Lower leg skin (tissue), 4 donors: ENCODE results near the gene DUOXA2. TPM values are rescaled to one million over a fixed set of nuclear protein-coding genes. Genes with fewer than 3 reads are reported as not detected.
"Not testable (repeated sequence)": the region's sequence is repeated elsewhere in the genome, so short reads cannot be mapped to it uniquely, and the experiment has no call there.

Experiments used
- DNase-seq, 2 donors: peaks; one replicate each; pipeline ENCODE4 v3.0.0-alpha.2; 2019; ENCODE audit warnings: low spot score in 2 of 2
- H3K4me3 ChIP-seq: fragments of 200-600 bp; sonication (generic); 2 replicates; pipeline ENCODE4 v1.5.1; 2017; ENCODE audit warnings: mild to moderate bottlenecking, low read depth; ENCODE audit not compliant: poor library complexity, severe bottlenecking
- POLR2A ChIP-seq, 2 donors: fragments of 450-650 bp; IDR thresholded peaks; one replicate each; pipeline ENCODE4 v1.6.1; 2016 to 2017; ENCODE audit warnings: antibody characterized with exemption in 2 of 2, mild to moderate bottlenecking in 1 of 2, moderate library complexity in 1 of 2
- WGBS, 2 donors: methylation state at CpG; one replicate each; pipeline ENCODE4 v1.1.5; 2018; 5-methylcytosine and 5-hydroxymethylcytosine counted together
- intact Hi-C: fragments of 100-400 bp; cut with DNase I; formaldehyde crosslinking; loops from one replicate; pipeline ENCODE4 v1.15.0; 2023; ENCODE audit warnings: low total_unique reads
- total RNA-seq, 4 donors: library from RNA; depleted of rRNA; stranded (reverse); fragments of >200 nt; gene quantifications; one replicate each; pipeline ENCODE4 v1.1.0, GENCODE V29; 2016
- TF ChIP-seq, protein P1 (sequence below), 3 donors: fragments of 450-650 bp; IDR thresholded peaks; one replicate each; pipeline ENCODE4 v1.5.1; 2016; ENCODE audit warnings: antibody characterized with exemption in 3 of 3, mild to moderate bottlenecking in 3 of 3, moderate library complexity in 2 of 3

DUOXA2 gene
- total RNA-seq, result not detected

DNA sequence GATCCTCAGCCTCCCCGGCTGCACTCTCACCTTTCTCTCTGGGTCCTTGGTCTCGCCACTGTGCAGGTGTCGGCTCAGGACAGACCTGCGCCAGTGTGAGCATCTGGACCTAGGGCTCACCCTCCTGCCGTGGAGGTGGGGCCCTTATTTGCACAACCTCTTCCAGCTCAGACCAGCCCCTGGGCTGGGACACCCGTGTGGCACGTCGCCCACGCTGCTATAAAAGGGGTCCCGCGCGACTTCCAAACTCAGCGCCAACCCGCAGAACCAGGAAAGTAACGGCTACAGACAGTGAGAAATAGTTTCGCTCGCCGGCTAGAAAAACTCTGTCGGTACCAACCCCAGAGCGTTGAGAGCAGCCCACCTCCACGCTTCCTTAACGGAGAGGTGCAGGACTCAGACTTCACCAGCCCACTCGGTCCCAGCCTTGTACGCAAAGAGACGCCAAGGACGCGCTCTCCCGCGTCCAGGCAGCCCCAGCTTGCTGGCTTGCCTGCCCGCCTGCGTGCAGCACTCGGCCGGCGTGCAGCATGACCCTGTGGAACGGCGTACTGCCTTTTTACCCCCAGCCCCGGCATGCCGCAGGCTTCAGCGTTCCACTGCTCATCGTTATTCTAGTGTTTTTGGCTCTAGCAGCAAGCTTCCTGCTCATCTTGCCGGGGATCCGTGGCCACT lies at the start of gene DUOXA2, which contains the start of gene DUOX2:
DUOXA2 (plus strand) TSS at position 251 of the 675 bp plus-strand sequence; CDS start at position 531, 280 bp downstream.
DUOX2 (minus strand) TSS at position 97 of the 675 bp plus-strand sequence. CDS start 761 bp downstream, outside the sequence.
- TF ChIP-seq, protein P1, sequence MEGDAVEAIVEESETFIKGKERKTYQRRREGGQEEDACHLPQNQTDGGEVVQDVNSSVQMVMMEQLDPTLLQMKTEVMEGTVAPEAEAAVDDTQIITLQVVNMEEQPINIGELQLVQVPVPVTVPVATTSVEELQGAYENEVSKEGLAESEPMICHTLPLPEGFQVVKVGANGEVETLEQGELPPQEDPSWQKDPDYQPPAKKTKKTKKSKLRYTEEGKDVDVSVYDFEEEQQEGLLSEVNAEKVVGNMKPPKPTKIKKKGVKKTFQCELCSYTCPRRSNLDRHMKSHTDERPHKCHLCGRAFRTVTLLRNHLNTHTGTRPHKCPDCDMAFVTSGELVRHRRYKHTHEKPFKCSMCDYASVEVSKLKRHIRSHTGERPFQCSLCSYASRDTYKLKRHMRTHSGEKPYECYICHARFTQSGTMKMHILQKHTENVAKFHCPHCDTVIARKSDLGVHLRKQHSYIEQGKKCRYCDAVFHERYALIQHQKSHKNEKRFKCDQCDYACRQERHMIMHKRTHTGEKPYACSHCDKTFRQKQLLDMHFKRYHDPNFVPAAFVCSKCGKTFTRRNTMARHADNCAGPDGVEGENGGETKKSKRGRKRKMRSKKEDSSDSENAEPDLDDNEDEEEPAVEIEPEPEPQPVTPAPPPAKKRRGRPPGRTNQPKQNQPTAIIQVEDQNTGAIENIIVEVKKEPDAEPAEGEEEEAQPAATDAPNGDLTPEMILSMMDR (IDR thresholded peaks at IDR 0.05), result no peak
- no peak for TF ChIP-seq POLR2A (IDR thresholded peaks at IDR 0.05)
- no peak for DNase-seq
- intact Hi-C loops, result no loop called here
- no peak within 1 kb of the TSS for H3K4me3 ChIP-seq
- WGBS, 2 donors, result 2 to 3% methylated on average over 35 to 42 of the region's 42 CpGs

GRCh38 chr15:45064386-45064785 lies 49.7 kb upstream of the DUOXA2 start:
- WGBS, 2 donors, result 83 to 85% methylated on average over 4 of the region's 4 CpGs
- intact Hi-C loops, result no loop called here
- no peak for TF ChIP-seq POLR2A (IDR thresholded peaks at IDR 0.05)
- TF ChIP-seq, protein P1 (IDR thresholded peaks at IDR 0.05), result no peak
- H3K4me3 ChIP-seq, result no peak overlapping the region
- no peak for DNase-seq

- intact Hi-C loops, DNase-seq, H3K4me3 ChIP-seq: not testable (repeated sequence)
- 69 to 86% methylated on average over 2 to 4 of the region's 6 CpGs for WGBS, 2 donors
Measured at GRCh38 chr15:45069942-45070360, 44.2 kb upstream of the DUOXA2 start.

- DNase-seq, H3K4me3 ChIP-seq, intact Hi-C loops: not testable (repeated sequence)
Measured at GRCh38 chr15:45073602-45074001, 40.5 kb upstream of the DUOXA2 start.

GRCh38 chr15:45075440-45076320 lies 38.4 kb upstream of the DUOXA2 start:
- intact Hi-C loops, DNase-seq: not testable (repeated sequence)
- 100% methylated on average over 1 of the region's 9 CpGs; no CpG with 5 or more reads in 1 of the 2 donors for WGBS, 2 donors

DNA sequence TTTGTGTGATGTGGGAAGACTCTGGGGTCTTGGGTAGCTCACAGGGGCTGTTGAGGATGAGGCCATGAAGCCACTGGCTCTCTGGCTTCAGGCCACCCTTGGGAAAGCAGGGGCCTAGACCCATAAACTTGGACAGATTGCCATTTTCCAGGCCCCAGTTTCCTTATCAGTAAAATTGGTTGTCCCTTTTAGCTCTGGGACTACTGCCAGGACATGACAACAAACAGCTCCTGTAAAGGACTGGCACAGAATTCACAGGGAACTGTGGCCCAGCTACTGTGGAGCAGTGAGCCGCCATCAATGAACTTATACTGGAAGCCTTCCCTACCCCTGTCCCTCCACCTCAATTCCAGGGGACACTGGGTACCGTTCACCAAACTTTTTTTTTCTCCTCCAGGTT lies 36.7 kb upstream of the DUOXA2 start:
- intact Hi-C loops, H3K4me3 ChIP-seq, DNase-seq: not testable (repeated sequence)
- WGBS, 2 donors, result 78 to 82% methylated on average over 2 of the region's 2 CpGs

More at GRCh38 chr15:45075440-45076320, 38.4 kb upstream of the DUOXA2 start:
- H3K4me3 ChIP-seq, result not testable (repeated sequence)

- DNase-seq, intact Hi-C loops, H3K4me3 ChIP-seq: not testable (repeated sequence)
- 73 to 81% methylated on average over 5 of the region's 5 CpGs for WGBS, 2 donors
Measured at GRCh38 chr15:45079201-45079600, 34.9 kb upstream of the DUOXA2 start.

- H3K4me3 ChIP-seq, intact Hi-C loops, DNase-seq: not testable (repeated sequence)
- 88 to 92% methylated on average over 5 of the region's 5 CpGs for WGBS, 2 donors
Measured at GRCh38 chr15:45079628-45080246, 34.4 kb upstream of the DUOXA2 start.

- H3K4me3 ChIP-seq, DNase-seq, intact Hi-C loops: not testable (repeated sequence)
- 75 to 76% methylated on average over 3 of the region's 3 CpGs for WGBS, 2 donors
Measured at GRCh38 chr15:45080593-45080992, 33.5 kb upstream of the DUOXA2 start.

DNA sequence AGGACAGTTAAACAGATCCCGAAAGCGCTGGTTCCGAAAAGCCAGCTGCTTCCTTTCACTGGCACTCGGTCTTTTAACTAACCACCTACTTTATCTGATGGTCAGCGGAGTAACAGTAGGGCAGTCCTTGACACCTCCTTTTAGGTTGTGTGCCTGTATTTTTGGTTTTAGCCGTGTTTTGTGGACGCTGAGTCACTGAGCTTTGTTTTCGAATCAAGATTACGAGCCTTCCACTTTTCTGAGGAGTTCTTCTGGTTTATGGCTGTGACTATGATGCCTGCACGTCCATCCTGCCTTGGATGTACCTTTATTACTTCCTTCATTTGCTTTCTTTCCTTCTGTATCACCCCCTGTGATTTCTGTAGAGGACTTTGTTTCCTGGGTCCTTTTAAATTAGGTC lies 31.7 kb upstream of the DUOXA2 start:
- WGBS, 2 donors, result 66 to 74% methylated on average over 5 to 8 of the region's 10 CpGs
- intact Hi-C loops, DNase-seq, H3K4me3 ChIP-seq: not testable (repeated sequence)
